NCI-H1436 (cell line): ENCODE data around the gene GCFC2.
"Not testable (repeated sequence)": the region's sequence is repeated elsewhere in the genome, so short reads cannot be mapped to it uniquely, and the experiment has no call there.

Source experiments
- DNase-seq: peaks from one replicate; lab custom pipeline; 2025; lab: John Stamatoyannopoulos, UW

GCFC2 gene

GRCh38 chr2:75679556-75679955 is 31.2 kb downstream of the GCFC2 start:
- DNase-seq = no peak

GRCh38 chr2:75676464-75676863 is 34.3 kb downstream of the GCFC2 start:
- no peak for DNase-seq

GRCh38 chr2:75675908-75676307 is 34.8 kb downstream of the GCFC2 start:
- no peak for DNase-seq

DNA sequence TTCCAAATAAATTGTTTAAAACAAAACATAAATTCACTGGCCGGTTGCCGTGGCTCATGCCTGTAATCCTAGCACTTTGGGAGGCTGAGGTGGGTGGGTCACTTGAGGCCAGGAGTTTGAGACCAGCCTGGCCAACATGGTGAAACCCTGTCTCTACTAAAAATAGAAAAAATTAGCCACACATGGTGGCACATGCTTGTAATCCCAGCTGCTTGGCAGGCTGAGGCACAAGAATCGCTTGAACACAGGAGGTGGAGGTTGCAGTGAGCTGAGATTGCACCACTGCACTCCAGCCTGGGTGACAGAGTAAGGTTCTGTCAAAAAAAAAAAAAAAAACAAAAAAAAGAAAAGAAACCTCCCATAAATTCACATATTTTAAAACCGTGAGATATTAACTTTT is 35.3 kb downstream of the GCFC2 start:
- not testable (repeated sequence) for DNase-seq

- DNase-seq = no peak
Observed at GRCh38 chr2:75667884-75668283, 42.8 kb downstream of the GCFC2 start.

- DNase-seq = no peak
Observed at GRCh38 chr2:75666911-75667310, 43.8 kb downstream of the GCFC2 start.

GRCh38 chr2:75657798-75658197 is 52.9 kb downstream of the GCFC2 start:
- DNase-seq = no peak

DNA sequence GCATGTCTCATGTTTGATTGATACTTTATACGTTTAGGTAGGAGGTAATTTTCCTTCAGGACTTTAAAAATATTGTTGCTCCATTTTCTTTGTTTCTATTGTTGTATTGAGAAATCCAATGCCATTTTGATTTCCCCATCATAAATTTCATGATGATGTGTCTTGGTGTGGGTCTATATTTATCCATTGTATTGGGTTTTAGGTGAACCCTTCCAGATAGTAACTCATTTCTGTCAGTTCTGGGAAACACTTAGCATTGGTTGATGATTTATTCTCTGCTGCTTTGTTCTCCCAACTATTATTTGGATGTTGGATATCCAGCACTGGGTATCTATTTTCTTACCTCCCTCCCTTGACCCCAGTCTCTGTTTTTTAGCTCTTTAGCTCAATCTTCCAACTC is 54.2 kb downstream of the GCFC2 start:
- DNase-seq = no peak

DNA sequence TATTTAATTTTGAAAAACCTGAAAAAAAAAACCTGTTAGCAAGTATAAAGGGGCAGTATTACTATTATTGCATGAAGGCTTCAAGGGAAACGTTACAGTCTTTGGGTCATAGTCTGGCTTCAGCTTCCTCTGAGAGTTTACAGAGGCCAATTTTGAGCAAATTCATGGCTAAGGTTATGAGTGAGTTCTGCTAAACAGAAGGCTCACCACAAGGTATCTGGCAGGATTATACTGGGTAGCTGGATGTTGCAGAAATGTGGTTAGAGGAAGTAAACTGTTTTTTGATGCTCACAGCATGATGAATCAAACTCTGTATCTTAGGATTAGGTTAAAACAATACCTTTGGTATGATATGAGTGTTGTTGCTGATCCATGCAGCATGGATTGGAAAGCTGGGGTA is 54.9 kb downstream of the GCFC2 start:
- DNase-seq = no peak

DNA sequence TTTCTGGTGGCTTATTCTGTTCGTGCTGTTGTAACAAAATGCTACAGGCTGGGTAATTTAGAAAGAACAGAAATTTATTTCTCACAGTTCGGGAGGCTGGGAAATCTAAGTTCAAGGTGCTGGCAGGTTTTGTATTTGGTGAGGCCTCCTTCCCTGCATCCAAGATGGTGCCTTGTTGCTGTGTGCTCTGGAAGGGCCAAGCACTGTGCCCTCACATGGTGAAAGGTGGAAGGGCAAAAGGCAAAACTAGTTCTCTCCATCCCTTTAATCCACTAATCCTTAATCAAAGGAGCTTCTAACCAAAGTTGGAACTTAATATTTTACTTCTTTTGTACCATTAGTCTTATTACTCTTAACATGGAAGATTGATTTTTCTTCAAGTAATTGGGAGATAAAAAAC is 56.7 kb downstream of the GCFC2 start:
- no peak for DNase-seq

DNA sequence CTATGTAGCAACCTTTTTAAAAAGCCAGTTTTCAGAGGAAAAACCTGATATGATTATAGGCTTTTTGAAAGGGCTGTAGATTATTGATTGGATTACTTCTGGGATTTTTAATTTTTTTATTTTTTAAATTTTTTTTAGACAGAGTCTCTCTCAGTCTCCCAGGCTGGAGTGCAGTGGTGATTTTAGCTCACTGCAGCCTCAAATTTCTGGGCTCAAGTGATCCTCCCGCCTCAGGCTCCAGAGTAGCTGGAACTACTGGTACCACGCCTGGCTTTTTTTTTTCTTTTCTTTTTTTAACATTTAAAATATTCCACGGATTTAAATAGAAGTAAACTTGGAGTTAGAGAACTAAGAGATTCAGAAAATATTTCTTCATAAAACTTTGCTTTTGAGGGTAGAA is 62.9 kb downstream of the GCFC2 start:
- no peak for DNase-seq

DNA sequence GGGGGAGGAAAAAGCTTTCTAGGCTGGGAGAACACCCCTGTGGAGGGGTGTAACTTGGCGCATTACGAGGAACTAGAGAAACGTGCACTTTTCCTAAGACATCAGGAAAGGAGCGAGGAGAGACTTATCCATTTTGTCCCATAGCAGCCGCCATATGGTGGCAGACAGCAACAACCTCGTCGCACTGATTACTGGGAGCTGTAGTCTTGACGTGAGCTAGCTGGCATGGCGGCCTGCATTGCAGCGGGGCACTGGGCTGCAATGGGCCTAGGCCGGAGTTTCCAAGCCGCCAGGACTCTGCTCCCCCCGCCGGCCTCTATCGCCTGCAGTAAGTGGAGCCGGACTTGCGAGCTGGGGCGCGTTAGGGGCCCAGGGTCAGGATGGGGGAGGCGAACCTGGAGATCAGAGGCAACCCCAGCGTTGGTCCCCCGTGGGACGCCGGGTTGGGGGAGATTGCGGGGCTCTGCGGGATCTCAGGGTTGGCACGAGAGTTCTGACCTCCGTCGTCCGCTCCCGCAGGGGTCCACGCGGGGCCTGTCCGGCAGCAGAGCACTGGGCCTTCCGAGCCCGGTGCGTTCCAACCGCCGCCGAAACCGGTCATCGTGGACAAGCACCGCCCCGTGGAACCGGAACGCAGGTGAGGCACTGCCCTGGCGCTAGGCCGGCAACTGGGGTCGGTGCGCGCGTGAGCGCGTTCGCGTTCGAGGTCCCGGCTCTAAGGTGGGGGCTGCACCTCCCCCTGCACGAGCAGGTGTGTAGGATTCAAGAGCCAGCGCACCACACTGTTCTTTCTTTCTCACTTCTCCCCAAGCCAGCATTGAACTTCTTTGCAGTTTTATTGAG is 63.9 kb downstream of the GCFC2 start, which contains the start of gene MRPL19:
MRPL19 (plus strand) TSS at position 201 of the 843 bp plus-strand sequence; CDS start at position 226, 25 bp downstream.
- DNase-seq = peak; percentile 75

GRCh38 chr2:75646090-75646582 is 64.6 kb downstream of the GCFC2 start:
- DNase-seq = no peak

DNA sequence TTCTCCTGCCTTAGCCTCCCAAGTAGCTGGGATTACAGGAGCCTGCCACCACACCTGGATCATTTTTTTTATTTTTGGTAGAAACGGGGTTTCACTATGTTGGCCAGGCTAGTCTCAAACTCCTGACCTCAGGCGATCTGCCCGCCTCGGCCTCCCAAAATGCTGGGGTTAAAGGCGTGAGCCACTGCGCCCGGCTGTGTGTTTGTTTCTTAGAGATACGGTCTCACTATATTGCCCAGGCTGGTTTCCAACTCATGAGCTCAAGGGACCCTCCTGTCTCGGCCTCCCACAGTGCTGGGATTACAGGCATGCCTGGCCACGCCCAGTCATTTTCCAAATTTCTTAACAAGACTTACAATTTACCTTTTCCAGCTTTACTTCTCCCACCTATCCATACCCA is 65.1 kb downstream of the GCFC2 start:
- DNase-seq = no peak

DNA sequence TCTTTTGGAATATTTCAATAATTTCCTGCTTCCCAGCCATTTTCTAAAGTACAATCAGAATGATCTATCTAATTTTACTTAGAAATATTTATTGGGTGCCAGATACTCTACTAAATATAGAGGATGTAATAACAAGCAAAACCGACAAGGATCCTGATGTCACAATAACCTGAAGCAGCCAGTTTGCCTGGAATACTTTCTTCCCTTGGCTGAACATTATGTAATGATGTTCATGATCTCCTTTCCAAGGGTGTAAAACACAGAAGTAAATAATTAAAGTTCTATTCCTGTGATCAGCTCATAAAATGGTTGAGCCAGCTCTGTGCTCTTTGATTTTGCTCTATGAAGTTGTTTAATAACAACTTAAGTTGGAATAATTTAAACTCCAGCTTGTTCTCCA is 66.7 kb downstream of the GCFC2 start:
- no peak for DNase-seq

- DNase-seq = no peak
Observed at GRCh38 chr2:75641587-75641986, 69.1 kb downstream of the GCFC2 start.

- peak; percentile 4 for DNase-seq
Observed at GRCh38 chr2:75640621-75641121, 70.0 kb downstream of the GCFC2 start.

- no peak for DNase-seq
Observed at GRCh38 chr2:75637568-75637967, 73.1 kb downstream of the GCFC2 start.

- no peak for DNase-seq
Observed at GRCh38 chr2:75634945-75635344, 75.8 kb downstream of the GCFC2 start.

DNA sequence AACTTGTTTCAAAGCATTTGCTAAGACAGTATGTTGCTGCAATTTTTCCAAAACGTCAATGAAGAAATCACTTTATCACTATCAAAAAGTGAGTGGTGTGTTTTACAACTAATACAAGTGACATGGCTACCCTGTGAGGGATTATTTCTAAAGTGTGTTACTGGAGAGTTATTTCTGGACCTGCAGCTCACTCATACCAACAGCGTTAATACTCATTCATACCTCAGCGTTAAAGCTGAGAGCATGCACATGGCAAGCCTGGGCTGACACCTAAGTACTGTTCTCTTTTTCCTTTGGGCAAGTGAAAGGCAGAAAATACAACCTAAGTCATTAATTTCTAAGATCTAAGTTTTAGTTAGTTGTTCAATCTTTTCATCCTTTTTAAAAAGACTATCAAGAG is 77.1 kb downstream of the GCFC2 start:
- no peak for DNase-seq

DNA sequence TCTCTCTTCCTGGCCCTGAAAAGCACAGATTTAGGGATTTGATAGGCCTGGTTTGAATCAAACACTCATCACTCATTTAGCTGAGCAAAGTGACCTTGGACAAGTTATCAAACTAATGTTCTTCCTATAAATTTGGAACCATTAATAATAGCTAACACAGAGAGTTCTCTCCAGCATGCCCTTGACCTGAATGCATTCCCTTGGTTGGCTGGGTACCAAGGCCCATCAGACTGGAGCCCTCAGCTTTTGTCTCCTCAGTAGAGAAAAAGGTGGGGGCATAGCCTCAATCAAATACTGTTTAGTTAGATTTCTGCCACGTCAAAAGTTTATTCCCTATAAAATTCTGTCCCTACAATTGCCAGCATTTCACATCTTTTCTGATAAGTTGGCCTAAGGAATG is 77.9 kb downstream of the GCFC2 start:
- DNase-seq = no peak

DNA sequence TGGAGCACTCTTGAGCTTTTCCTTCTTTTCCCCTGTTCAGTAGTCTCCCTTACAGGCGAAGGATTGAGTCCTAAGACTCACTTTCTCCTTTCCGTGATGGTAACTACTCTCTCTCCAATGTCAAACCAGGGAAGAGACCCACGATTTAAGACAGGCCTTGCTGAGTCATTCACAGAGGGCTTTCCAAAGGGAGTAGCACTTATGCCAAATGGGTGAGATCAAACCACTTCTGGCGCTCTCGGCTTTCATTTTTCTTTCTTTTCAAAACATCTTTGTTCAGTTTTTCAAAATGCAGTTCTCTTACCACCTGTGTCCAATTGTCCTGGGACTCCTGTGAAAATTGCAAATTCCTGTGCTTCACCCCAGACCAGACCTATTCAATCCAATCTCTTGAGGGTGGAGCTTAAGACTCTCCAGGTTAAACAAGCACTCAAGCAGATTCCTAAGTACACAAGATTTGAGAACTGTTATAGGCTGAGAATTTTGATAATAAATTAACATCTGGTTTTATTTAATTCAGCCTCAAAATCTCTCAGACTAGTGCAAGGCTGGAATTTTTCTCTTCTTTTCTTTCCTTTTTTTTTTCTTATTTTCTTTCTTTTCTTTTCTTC is 78.5 kb downstream of the GCFC2 start:
- DNase-seq = no peak

- peak; percentile 72 for DNase-seq
Observed at GRCh38 chr2:75627902-75628504, 82.7 kb downstream of the GCFC2 start.
